GM12878 (cell line): ENCODE results near the gene TFAM. TPM values are rescaled to one million over a fixed set of nuclear protein-coding genes. Genes with fewer than 3 reads are reported as not detected.

ENCODE experiments used
- ATAC-seq: fragments of 200-7000 bp; cut with Tn5 transposase; 3 replicates; pipeline ENCODE4 v1.9.1; 2020; ENCODE audit warnings: mild to moderate bottlenecking, moderate library complexity
- BruUV-seq: library from RNA; stranded (reverse); fragments of 400-500 nt; replicated peaks from 2 replicates; lab custom pipeline; 2021; lab: Mats Ljungman, UMichigan
- CTCF ChIA-PET: fragments of 300-600 bp; sonication (Branson Sonifier 250); formaldehyde crosslinking; extraction: SDS; loops from one replicate; lab custom pipeline; 2021; ENCODE audit warnings: inconsistent platforms; lab: Yijun Ruan, JAX
- POLR2A ChIA-PET: fragments of 350-600 bp; formaldehyde crosslinking; extraction: SDS; loops from one replicate; lab custom pipeline; 2021; ENCODE audit warnings: inconsistent platforms; lab: Charles Lee
- RAD21 ChIA-PET: fragments of 300-600 bp; sonication (Branson Sonifier 250); formaldehyde crosslinking; loops from one replicate; lab custom pipeline; 2023; ENCODE audit warnings: antibody characterized with exemption; ENCODE audit not compliant: unreplicated experiment; lab: Charles Lee
- SMC1A ChIA-PET: fragments of 300-600 bp; sonication (Branson Sonifier 250); formaldehyde crosslinking; loops from one replicate; lab custom pipeline; 2023; ENCODE audit not compliant: unreplicated experiment, uncharacterized antibody; lab: Charles Lee
- DNase-seq: peaks from one replicate; pipeline ENCODE4 v3.0.0-alpha.2; 2011; ENCODE audit warnings: low read depth, low spot score
- FAIRE-seq: peaks from 3 replicates; lab custom pipeline; 2011; peaks lifted over from hg19 to GRCh38; lab: Jason Lieb, UNC
- H2AFZ ChIP-seq: 2 replicates; pipeline ENCODE4 v1.6.0; 2011; ENCODE audit warnings: low read depth, low read length, control low read depth; ENCODE audit not compliant: control insufficient read depth
- H3K27ac ChIP-seq: 2 replicates; pipeline ENCODE4 v1.5.1; 2011; ENCODE audit warnings: control low read depth; ENCODE audit not compliant: control insufficient read depth, insufficient read depth
- H3K27me3 ChIP-seq, 2 experiments: replicated peaks in 1 of 2; 2 replicates each; pipeline versions ENCODE4 v1.6.0 to v1.6.1; 2011; ENCODE audit warnings: low read length in 1 of 2; ENCODE audit not compliant: control insufficient read depth in 2 of 2, insufficient read depth in 2 of 2
- H3K36me3 ChIP-seq, 2 experiments: 2 replicates each; pipeline ENCODE4 v1.5.1; 2011; ENCODE audit warnings: low read length in 1 of 2; ENCODE audit not compliant: control insufficient read depth in 2 of 2, insufficient read depth in 2 of 2
- H3K4me1 ChIP-seq: 2 replicates; pipeline ENCODE4 v1.6.1; 2011; ENCODE audit warnings: mild to moderate bottlenecking, low read length, moderate library complexity, mixed read lengths; ENCODE audit not compliant: control insufficient read depth, insufficient read depth
- H3K4me2 ChIP-seq: 2 replicates; pipeline ENCODE4 v1.6.0; 2011; ENCODE audit warnings: control low read depth; ENCODE audit not compliant: control insufficient read depth, insufficient read depth
- H3K4me3 ChIP-seq: fragments of 200-600 bp; sonication (generic); 2 replicates; pipeline ENCODE4 v1.5.1; 2016
- H3K79me2 ChIP-seq: 2 replicates; pipeline ENCODE4 v1.6.0; 2011; ENCODE audit warnings: low read length; ENCODE audit not compliant: control insufficient read depth, insufficient read depth
- H3K9ac ChIP-seq: 2 replicates; pipeline ENCODE4 v1.8.0; 2011; ENCODE audit warnings: low read length, control low read depth, mixed read lengths; ENCODE audit not compliant: control insufficient read depth, insufficient read depth
- H3K9me3 ChIP-seq: replicated peaks from 3 replicates; pipeline ENCODE4 v1.5.1; 2011; ENCODE audit warnings: mild to moderate bottlenecking, low read length; ENCODE audit not compliant: control insufficient read depth, insufficient read depth
- H4K20me1 ChIP-seq: 2 replicates; pipeline ENCODE4 v1.6.0; 2011; ENCODE audit not compliant: control insufficient read depth, insufficient read depth
- EED ChIP-seq: sonication (generic); IDR thresholded peaks from 2 replicates; pipeline ENCODE4 v1.6.1; 2016; ENCODE audit warnings: antibody characterized with exemption, low read depth
- FOXM1 ChIP-seq: IDR thresholded peaks from 2 replicates; pipeline ENCODE4 v1.6.1; 2012; ENCODE audit warnings: low read depth, mild to moderate bottlenecking, inconsistent platforms, low read length, moderate library complexity
- MEF2B ChIP-seq: fragments of 450-650 bp; IDR thresholded peaks from 2 replicates; pipeline ENCODE4 v1.6.1; 2018; ENCODE audit warnings: mild to moderate bottlenecking, moderate library complexity; ENCODE audit not compliant: partially characterized antibody, poor library complexity, severe bottlenecking
- PML ChIP-seq: IDR thresholded peaks from 2 replicates; pipeline ENCODE4 v1.6.1; 2012; ENCODE audit warnings: low read length, inconsistent platforms
- POLR2AphosphoS5 ChIP-seq: IDR thresholded peaks from 2 replicates; pipeline ENCODE4 v1.6.1; 2011; ENCODE audit warnings: mild to moderate bottlenecking, low read length, inconsistent platforms
- SIN3A ChIP-seq: IDR thresholded peaks from 2 replicates; pipeline ENCODE4 v1.6.1; 2012; ENCODE audit warnings: low read depth, low read length, improper control_type of control experiment
- SMAD5 ChIP-seq: IDR thresholded peaks from 2 replicates; pipeline ENCODE4 v1.6.1; 2016; ENCODE audit warnings: antibody characterized with exemption, low read depth
- TAF1 ChIP-seq: IDR thresholded peaks from 2 replicates; pipeline ENCODE4 v1.6.1; 2011; ENCODE audit warnings: mild to moderate bottlenecking, low read depth, low read length, borderline replicate concordance
- TBL1XR1 ChIP-seq: IDR thresholded peaks from 2 replicates; pipeline ENCODE4 v1.6.1; 2012; ENCODE audit warnings: low read depth, low read length, improper control_type of control experiment
- TCF3 ChIP-seq: IDR thresholded peaks from 2 replicates; pipeline ENCODE4 v1.6.1; 2012; ENCODE audit warnings: low read depth, mild to moderate bottlenecking, low read length, borderline replicate concordance; ENCODE audit not compliant: insufficient read depth
- YBX1 ChIP-seq: fragments of 450-650 bp; IDR thresholded peaks from 2 replicates; pipeline ENCODE4 v1.6.1; 2016; ENCODE audit warnings: antibody characterized with exemption
- WGBS: methylation state at CpG from one replicate; pipeline ENCODE4 v1.1.6; 2016; ENCODE audit warnings: low lambda C conversion rate; ENCODE audit not compliant: insufficient replicate concordance, insufficient coverage; ENCODE audit errors: missing lambda C conversion rate; 5-methylcytosine and 5-hydroxymethylcytosine counted together
- in situ Hi-C: fragments of 300-500 bp; cut with MboI; formaldehyde crosslinking; loops from 9 replicates; pipeline ENCODE4 v1.14.3; 2018; ENCODE audit warnings: mixed read lengths
- intact Hi-C: fragments of 100-400 bp; cut with micrococcal nuclease; formaldehyde crosslinking; loops from one replicate; pipeline ENCODE4 v1.14.2; 2022; ENCODE audit not compliant: unreplicated experiment
- polyA plus RNA-seq, 11 experiments: library from polyadenylated mRNA; depleted of rRNA in 4 of 11; unstranded in 6 of 11; stranded (reverse) in 5 of 11; fragments of >200 nt; fragmentation: Nextera tagmentation in 4 of 11; fragmentation: Illumina TruSeq in 1 of 11; extraction: Ambion mirVana in 4 of 11; extraction: Trizol in 1 of 11; gene quantifications; 1 replicate in 1 of 11; 2 replicates in 10 of 11; pipeline versions ENCODE4 v1.2.1 to v1.2.3, GENCODE V29; 2011 to 2016; ENCODE audit warnings: inconsistent platforms in 2 of 11, missing spikeins in 2 of 11, low read depth in 1 of 11
- total RNA-seq, 4 experiments: library from RNA; depleted of rRNA in 3 of 4; stranded (reverse); fragments of >200 nt in 3 of 4; fragmentation: Illumina TruSeq in 1 of 4; extraction: Trizol in 1 of 4; gene quantifications; 2 replicates each; pipeline versions ENCODE4 v1.2.1 to v1.2.3, GENCODE V29; 2013 to 2021
- TF ChIP-seq, protein P1 (sequence below): fragments of 450-650 bp; IDR thresholded peaks from 2 replicates; pipeline ENCODE4 v1.6.1; 2017; ENCODE audit warnings: antibody characterized with exemption, mild to moderate bottlenecking, moderate library complexity
- TF ChIP-seq, protein P2 (sequence below): fragments of 450-650 bp; IDR thresholded peaks from 2 replicates; pipeline ENCODE4 v1.6.1; 2017; ENCODE audit warnings: mild to moderate bottlenecking, moderate library complexity
- TF ChIP-seq, protein P3 (sequence below): IDR thresholded peaks from 2 replicates; pipeline ENCODE4 v1.6.1; 2012; ENCODE audit warnings: low read depth, low read length, improper control_type of control experiment
- TF ChIP-seq, protein P4 (sequence below): fragments of 450-650 bp; IDR thresholded peaks from 2 replicates; pipeline ENCODE4 v1.6.1; 2016; ENCODE audit warnings: mild to moderate bottlenecking

TFAM gene
- total and polyA plus RNA-seq, 10 of the 15 experiments (the other 5 are each of a cell fraction or from before 2014, with no cell fraction given): 44.9 to 135 (median 93.3) TPM

DNA sequence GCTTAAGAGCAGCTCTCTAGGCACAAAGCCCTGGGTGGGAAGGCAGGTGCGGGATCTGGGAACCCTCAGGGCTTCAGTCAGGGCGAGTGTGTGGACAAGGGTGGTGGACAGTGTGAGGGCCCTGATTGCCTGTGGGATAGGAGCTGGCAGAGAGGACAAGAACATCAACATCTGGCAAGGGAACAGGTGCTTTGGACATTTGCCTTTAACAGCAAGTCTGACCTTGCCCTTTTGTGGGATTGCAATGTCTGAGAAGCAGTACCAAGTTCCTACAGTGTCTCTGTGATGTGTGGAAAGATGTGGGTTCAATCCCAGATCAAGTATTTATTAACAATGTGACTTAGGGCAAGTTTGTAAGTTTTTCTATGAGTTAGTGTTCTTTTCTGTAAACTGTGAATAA is 46.7 kb downstream of the TFAM start:
- Histone ChIP-seq H2AFZ (no peak overlapping the region), H3K9ac (no peak overlapping the region), H3K4me1 (no peaks in the 10 kb centered on the region), H3K27me3 (no peaks in the 10 kb centered on the region), H3K79me2 (no peaks in the 10 kb centered on the region), H3K27ac (no peak overlapping the region), H3K4me2 (no peak overlapping the region), H4K20me1 (no peaks in the 10 kb centered on the region), H3K9me3 (no peaks in the 10 kb centered on the region), H3K36me3 (no peaks in the 10 kb centered on the region), H3K4me3 (no peak overlapping the region)
- DNase-seq (no peak), FAIRE-seq (no peak), ATAC-seq (no peak)
- in situ Hi-C loops: no loop called here
- WGBS: 18% methylated on average over 2 of the region's 2 CpGs
- RAD21 ChIA-PET: no interaction called here
- intact Hi-C loops: no loop called here
- TF ChIP-seq POLR2AphosphoS5: no peak
- TF ChIP-seq SMAD5: no peak
- TF ChIP-seq TCF3: no peak
- TF ChIP-seq PML: no peak
- no peak for TF ChIP-seq YBX1
- TF ChIP-seq, protein P1, sequence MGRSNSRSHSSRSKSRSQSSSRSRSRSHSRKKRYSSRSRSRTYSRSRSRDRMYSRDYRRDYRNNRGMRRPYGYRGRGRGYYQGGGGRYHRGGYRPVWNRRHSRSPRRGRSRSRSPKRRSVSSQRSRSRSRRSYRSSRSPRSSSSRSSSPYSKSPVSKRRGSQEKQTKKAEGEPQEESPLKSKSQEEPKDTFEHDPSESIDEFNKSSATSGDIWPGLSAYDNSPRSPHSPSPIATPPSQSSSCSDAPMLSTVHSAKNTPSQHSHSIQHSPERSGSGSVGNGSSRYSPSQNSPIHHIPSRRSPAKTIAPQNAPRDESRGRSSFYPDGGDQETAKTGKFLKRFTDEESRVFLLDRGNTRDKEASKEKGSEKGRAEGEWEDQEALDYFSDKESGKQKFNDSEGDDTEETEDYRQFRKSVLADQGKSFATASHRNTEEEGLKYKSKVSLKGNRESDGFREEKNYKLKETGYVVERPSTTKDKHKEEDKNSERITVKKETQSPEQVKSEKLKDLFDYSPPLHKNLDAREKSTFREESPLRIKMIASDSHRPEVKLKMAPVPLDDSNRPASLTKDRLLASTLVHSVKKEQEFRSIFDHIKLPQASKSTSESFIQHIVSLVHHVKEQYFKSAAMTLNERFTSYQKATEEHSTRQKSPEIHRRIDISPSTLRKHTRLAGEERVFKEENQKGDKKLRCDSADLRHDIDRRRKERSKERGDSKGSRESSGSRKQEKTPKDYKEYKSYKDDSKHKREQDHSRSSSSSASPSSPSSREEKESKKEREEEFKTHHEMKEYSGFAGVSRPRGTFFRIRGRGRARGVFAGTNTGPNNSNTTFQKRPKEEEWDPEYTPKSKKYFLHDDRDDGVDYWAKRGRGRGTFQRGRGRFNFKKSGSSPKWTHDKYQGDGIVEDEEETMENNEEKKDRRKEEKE: no peak
- no peak for TF ChIP-seq SIN3A
- TF ChIP-seq EED: no peak
- TF ChIP-seq FOXM1: no peak
- TF ChIP-seq TAF1: no peak
- TF ChIP-seq, protein P2, sequence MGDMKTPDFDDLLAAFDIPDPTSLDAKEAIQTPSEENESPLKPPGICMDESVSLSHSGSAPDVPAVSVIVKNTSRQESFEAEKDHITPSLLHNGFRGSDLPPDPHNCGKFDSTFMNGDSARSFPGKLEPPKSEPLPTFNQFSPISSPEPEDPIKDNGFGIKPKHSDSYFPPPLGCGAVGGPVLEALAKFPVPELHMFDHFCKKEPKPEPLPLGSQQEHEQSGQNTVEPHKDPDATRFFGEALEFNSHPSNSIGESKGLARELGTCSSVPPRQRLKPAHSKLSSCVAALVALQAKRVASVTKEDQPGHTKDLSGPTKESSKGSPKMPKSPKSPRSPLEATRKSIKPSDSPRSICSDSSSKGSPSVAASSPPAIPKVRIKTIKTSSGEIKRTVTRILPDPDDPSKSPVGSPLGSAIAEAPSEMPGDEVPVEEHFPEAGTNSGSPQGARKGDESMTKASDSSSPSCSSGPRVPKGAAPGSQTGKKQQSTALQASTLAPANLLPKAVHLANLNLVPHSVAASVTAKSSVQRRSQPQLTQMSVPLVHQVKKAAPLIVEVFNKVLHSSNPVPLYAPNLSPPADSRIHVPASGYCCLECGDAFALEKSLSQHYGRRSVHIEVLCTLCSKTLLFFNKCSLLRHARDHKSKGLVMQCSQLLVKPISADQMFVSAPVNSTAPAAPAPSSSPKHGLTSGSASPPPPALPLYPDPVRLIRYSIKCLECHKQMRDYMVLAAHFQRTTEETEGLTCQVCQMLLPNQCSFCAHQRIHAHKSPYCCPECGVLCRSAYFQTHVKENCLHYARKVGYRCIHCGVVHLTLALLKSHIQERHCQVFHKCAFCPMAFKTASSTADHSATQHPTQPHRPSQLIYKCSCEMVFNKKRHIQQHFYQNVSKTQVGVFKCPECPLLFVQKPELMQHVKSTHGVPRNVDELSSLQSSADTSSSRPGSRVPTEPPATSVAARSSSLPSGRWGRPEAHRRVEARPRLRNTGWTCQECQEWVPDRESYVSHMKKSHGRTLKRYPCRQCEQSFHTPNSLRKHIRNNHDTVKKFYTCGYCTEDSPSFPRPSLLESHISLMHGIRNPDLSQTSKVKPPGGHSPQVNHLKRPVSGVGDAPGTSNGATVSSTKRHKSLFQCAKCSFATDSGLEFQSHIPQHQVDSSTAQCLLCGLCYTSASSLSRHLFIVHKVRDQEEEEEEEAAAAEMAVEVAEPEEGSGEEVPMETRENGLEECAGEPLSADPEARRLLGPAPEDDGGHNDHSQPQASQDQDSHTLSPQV: no peak
- TF ChIP-seq TBL1XR1: no peak
- TF ChIP-seq, protein P3, sequence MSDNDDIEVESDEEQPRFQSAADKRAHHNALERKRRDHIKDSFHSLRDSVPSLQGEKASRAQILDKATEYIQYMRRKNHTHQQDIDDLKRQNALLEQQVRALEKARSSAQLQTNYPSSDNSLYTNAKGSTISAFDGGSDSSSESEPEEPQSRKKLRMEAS: no peak
- TF ChIP-seq MEF2B: no peak
- TF ChIP-seq, protein P4, sequence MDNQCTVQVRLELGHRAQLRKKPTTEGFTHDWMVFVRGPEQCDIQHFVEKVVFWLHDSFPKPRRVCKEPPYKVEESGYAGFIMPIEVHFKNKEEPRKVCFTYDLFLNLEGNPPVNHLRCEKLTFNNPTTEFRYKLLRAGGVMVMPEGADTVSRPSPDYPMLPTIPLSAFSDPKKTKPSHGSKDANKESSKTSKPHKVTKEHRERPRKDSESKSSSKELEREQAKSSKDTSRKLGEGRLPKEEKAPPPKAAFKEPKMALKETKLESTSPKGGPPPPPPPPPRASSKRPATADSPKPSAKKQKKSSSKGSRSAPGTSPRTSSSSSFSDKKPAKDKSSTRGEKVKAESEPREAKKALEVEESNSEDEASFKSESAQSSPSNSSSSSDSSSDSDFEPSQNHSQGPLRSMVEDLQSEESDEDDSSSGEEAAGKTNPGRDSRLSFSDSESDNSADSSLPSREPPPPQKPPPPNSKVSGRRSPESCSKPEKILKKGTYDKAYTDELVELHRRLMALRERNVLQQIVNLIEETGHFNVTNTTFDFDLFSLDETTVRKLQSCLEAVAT: no peak
- CTCF ChIA-PET: no interaction called here
- SMC1A ChIA-PET: no interaction called here
- no TSS peak for BruUV-seq
- POLR2A ChIA-PET: interaction anchor here (0.7 kb wide), 1 partner anchor 18 kb away, joined by 6 read pairs; no protein-coding TSS in a partner anchor
